Central memory CD8-positive, alpha-beta T cell (primary cell): ENCODE measurements around the gene STARD3.
"Not testable (repeated sequence)": the region's sequence is repeated elsewhere in the genome, so short reads cannot be mapped to it uniquely, and the experiment has no call there.

Experiments used
- ATAC-seq: fragments of 150-1000 bp; cut with Tn5 transposase; replicated peaks from 2 replicates; pipeline ENCODE4 v1.10.0; 2022; ENCODE audit warnings: mild to moderate bottlenecking, moderate FRiP score, moderate number of reproducible peaks; ENCODE audit not compliant: poor library complexity, severe bottlenecking; ENCODE audit errors: extremely low read depth
- DNase-seq, 2 donors: peaks; one replicate each; pipeline ENCODE4 v3.0.0; 2021; ENCODE audit warnings: low spot score in 2 of 2
- H3K27ac Mint-ChIP-seq: one replicate; pipeline ENCODE4 v1.8.0; 2022; ENCODE audit warnings: low read depth, mild to moderate bottlenecking, moderate library complexity, mixed read lengths
- H3K27me3 Mint-ChIP-seq: one replicate; pipeline ENCODE4 v1.8.0; 2022; ENCODE audit warnings: mixed read lengths
- H3K36me3 Mint-ChIP-seq: one replicate; pipeline ENCODE4 v1.8.0; 2022; ENCODE audit warnings: mild to moderate bottlenecking, moderate library complexity, mixed read lengths; ENCODE audit not compliant: insufficient read depth
- H3K4me1 Mint-ChIP-seq: one replicate; pipeline ENCODE4 v1.8.0; 2022; ENCODE audit warnings: mixed read lengths
- H3K4me3 Mint-ChIP-seq: one replicate; pipeline ENCODE4 v1.8.0; 2022; ENCODE audit warnings: mild to moderate bottlenecking, moderate library complexity, mixed read lengths
- H3K9me3 Mint-ChIP-seq: one replicate; pipeline ENCODE4 v1.8.0; 2022; ENCODE audit warnings: mixed read lengths

STARD3 gene

DNA sequence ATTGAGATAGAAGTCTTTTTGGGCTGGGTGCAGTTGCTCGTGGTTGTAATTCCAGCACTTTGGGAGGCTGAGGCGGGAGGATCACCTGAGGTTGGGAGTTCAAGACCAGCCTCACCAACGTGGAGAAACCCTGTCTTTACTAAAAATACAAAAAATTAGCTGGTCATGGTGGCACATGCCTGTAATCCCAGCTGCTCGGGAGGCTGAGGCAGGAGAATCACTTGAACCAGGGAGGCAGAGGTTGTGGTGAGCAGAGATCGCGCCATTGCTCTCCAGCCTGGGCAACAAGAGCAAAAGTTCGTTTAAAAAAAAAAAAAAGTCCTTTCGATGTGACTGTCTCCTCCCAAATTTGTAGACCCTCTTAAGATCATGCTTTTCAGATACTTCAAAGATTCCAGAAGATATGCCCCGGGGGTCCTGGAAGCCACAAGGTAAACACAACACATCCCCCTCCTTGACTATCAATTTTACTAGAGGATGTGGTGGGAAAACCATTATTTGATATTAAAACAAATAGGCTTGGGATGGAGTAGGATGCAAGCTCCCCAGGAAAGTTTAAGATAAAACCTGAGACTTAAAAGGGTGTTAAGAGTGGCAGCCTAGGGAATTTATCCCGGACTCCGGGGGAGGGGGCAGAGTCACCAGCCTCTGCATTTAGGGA is 62.3 kb downstream of the STARD3 start:
- H3K4me3 Mint-ChIP-seq: peak overlapping the region; percentile 39
- peaks cover 48% of the 10 kb centered on the region for H3K27me3 Mint-ChIP-seq
- H3K27ac Mint-ChIP-seq, H3K36me3 Mint-ChIP-seq, H3K4me1 Mint-ChIP-seq, H3K9me3 Mint-ChIP-seq, DNase-seq, ATAC-seq: not testable (repeated sequence)

DNA sequence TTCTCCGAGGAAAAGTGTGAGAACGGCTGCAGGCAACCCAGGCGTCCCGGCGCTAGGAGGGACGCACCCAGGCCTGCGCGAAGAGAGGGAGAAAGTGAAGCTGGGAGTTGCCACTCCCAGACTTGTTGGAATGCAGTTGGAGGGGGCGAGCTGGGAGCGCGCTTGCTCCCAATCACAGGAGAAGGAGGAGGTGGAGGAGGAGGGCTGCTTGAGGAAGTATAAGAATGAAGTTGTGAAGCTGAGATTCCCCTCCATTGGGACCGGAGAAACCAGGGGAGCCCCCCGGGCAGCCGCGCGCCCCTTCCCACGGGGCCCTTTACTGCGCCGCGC is 62.8 kb downstream of the STARD3 start, which contains the start of gene ERBB2:
ERBB2 (plus strand) TSS at position 247 of the 330 bp plus-strand sequence. CDS start 175 bp downstream, outside the sequence.
- Mint-ChIP-seq H3K27me3 (peaks cover 48% of the 10 kb centered on the region), H3K4me1 (peaks cover 6% of the 10 kb centered on the region), H3K27ac (no peak within 1 kb of the TSS), H3K4me3 (peak within 1 kb of the TSS; percentile 39), H3K9me3 (no peaks in the 10 kb centered on the region), H3K36me3 (no peaks in the 10 kb centered on the region)
- no peak for DNase-seq
- no peak for ATAC-seq

DNA sequence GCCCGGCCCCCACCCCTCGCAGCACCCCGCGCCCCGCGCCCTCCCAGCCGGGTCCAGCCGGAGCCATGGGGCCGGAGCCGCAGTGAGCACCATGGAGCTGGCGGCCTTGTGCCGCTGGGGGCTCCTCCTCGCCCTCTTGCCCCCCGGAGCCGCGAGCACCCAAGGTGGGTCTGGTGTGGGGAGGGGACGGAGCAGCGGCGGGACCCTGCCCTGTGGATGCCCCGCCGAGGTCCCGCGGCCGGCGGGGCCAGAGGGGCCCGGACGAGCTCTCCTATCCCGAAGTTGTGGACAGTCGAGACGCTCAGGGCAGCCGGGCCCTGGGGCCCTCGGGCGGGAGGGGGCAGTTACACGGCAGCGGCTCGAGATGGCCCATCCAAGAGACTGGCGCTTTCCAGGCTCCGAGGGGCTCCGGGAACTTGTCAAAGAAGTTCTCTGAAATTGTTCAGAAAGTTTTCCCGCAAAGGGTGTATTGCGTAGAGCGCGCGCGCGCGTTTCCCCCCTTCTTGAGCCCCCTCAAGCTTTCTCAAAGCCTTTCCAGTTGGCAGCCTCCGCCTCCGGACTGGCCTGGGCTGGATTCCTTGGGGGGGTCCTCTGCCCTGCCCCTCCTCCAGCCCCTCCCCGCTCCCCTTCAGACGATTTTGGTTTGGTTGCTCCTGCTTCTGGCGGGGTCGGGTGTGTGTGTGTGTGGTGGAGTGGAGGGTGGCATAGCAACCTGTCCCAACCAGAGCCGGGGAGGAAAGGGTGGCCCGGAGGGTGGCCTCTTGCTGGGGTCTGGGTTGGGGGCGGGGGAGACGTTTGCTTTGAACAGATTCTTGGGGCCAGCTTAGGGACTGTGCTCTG is 63.4 kb downstream of the STARD3 start:
- no peak overlapping the region for H3K27ac Mint-ChIP-seq

DNA sequence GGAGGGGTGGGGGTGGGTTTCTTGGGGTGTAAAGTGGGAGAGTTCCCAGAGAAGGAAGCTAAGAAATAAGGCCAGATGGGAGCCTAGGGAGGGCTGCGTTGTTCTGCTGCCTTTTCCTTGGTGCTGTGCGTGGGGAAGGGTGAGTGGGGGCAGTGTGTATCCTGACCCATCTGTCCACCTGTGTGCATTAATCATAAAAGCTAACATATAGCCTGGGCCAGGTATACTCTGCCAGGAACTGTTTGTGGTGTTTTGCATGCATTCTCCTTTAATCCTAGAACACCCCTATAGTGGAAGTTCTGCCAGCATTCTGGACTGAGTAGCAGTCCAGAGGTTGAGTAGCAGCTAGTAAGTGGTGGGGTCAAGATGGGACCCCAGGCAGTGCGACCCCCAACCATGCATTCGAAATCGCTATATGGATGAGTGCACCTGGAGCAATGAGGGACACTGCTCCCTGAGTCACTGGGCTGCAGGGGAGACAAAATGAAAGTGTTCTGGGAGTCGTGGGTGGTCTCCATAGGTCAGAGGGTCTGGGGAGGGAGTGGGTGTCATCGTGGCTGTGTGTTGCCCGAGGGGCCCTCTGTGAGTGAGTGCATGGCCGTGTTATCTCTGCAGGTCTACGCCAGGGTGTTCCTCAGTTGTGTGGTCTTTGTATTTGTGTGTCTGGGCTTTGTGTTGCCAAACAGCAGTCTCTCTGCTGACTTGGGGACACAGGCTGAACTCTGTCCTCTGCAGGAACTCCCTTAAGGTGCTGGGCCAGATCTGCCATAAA is 64.3 kb downstream of the STARD3 start:
- no peak overlapping the region for H3K4me3 Mint-ChIP-seq
- DNase-seq: no peak

More for the DNA sequence above, 63.4 kb downstream of the STARD3 start:
- no peak for DNase-seq
- H3K4me3 Mint-ChIP-seq: no peak overlapping the region
- peaks cover 6% of the 10 kb centered on the region for H3K4me1 Mint-ChIP-seq
- H3K36me3 Mint-ChIP-seq: no peaks in the 10 kb centered on the region
- no peaks in the 10 kb centered on the region for H3K9me3 Mint-ChIP-seq
- no peak for ATAC-seq
- H3K27me3 Mint-ChIP-seq: peaks cover 48% of the 10 kb centered on the region

DNA sequence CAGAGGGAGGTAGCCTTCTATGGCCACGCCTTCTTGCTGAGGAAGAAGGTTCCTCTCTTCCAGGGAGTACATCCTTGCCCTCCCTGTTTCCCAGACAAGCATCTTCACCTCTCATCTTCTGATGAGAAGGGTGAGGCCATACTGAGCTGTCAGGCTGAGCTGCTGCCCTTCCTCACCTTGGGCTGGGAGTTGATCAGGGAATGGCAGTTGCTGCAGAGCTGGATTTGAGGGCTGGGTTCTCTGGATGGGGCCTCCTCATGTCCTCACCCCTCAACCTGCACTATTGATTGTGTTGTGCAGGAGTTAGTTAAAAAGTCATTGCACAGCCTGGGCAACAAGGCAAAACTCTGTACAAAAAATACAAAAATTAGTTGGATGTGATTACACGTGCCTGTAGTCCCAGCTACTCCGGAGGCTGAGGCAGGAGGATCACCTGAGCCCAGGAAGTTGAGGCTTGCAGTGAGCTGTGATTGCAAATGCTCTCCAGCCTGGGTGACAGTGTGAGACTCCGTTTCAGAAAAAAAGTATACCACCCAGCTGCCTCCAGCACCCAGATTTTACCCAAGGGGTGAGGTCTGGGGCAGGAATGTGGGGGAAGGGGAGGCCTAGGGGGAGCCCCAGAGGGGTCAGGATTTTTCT is 65.0 kb downstream of the STARD3 start:
- Mint-ChIP-seq H3K36me3 (no peaks in the 10 kb centered on the region), H3K27ac (no peak overlapping the region), H3K27me3 (peaks cover 48% of the 10 kb centered on the region), H3K9me3 (no peaks in the 10 kb centered on the region), H3K4me3 (no peak overlapping the region), H3K4me1 (peaks cover 9% of the 10 kb centered on the region)
- DNase-seq: no peak
- ATAC-seq: no peak

More for the DNA sequence above, 64.3 kb downstream of the STARD3 start:
- H3K9me3 Mint-ChIP-seq: no peaks in the 10 kb centered on the region
- peaks cover 48% of the 10 kb centered on the region for H3K27me3 Mint-ChIP-seq
- H3K27ac Mint-ChIP-seq: no peak overlapping the region
- no peak for ATAC-seq
- peaks cover 6% of the 10 kb centered on the region for H3K4me1 Mint-ChIP-seq
- no peaks in the 10 kb centered on the region for H3K36me3 Mint-ChIP-seq

DNA sequence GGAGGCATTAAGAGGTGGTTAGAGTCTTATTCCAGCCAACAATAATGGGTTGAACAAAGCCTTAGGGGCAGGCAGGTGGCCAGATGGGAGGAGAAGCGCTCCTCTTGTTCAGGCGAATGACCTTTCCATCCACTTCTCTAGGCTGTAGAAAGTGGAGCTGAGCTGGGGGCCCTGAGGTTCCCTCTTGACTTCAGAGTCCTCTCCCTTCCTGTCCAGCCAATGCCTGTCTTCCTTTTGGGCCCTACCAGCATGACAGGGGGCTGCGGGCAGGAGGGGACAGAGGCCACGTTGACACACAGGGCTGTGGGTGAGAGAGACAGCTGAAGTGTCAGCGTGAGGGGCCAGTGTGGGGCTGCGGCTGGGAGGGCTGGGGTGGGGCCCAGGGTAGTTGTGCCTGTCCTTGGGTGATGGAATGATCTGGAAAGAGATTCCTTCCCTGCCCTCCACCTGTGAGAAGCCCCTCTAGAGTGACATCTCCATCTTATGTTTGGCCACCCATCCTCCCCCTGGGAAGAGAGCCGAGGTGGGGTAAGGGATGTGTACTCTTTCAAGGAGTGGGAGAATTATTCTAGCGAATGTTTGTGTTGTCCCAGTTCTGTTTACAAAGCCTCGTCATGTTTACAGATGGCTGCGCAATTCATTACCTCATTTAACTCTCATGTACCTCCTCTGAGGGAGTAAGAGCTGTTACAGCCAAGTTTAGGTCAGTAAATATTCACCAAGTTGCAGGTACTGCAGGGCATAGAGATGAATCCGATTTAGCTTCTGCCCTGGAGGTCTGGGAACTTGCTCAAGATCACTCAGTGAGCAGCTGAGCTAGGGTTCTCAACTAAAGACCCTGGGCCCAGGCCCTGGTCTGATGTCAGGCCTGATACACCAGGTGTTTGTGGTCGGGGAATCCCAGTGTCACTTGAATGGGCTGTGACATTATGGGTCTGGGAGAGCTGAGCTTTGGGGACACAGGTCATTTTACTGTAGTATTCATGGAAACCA is 66.3 kb downstream of the STARD3 start:
- Mint-ChIP-seq H3K27me3 (peaks cover 37% of the 10 kb centered on the region), H3K4me1 (peaks cover 15% of the 10 kb centered on the region), H3K9me3 (no peaks in the 10 kb centered on the region), H3K4me3 (no peak overlapping the region), H3K36me3 (no peaks in the 10 kb centered on the region), H3K27ac (no peak overlapping the region)
- DNase-seq: no peak
- no peak for ATAC-seq

DNA sequence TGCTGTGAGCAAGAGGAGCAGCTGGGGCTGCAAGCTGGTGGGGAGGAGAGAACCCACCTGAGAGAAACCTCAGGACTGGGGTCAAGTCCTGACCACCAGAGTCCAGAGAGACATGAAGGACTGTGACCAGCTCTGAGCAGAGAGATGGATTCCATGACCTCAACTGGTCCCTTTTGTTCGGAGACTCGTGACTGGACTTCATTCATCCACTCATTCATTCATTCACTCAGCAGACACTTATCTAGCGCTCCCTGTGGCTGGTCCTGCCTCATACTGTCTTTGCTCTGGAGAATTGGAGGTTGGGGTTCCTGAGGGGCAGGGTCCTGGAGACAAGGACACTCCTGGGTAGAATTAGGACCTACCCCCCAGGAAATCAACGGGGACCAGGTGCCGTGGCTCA is 67.0 kb downstream of the STARD3 start:
- Mint-ChIP-seq H3K9me3 (no peaks in the 10 kb centered on the region), H3K27me3 (peaks cover 31% of the 10 kb centered on the region), H3K4me1 (peaks cover 15% of the 10 kb centered on the region), H3K27ac (no peak overlapping the region), H3K4me3 (no peak overlapping the region), H3K36me3 (no peaks in the 10 kb centered on the region)
- ATAC-seq (no peak), DNase-seq (no peak)

DNA sequence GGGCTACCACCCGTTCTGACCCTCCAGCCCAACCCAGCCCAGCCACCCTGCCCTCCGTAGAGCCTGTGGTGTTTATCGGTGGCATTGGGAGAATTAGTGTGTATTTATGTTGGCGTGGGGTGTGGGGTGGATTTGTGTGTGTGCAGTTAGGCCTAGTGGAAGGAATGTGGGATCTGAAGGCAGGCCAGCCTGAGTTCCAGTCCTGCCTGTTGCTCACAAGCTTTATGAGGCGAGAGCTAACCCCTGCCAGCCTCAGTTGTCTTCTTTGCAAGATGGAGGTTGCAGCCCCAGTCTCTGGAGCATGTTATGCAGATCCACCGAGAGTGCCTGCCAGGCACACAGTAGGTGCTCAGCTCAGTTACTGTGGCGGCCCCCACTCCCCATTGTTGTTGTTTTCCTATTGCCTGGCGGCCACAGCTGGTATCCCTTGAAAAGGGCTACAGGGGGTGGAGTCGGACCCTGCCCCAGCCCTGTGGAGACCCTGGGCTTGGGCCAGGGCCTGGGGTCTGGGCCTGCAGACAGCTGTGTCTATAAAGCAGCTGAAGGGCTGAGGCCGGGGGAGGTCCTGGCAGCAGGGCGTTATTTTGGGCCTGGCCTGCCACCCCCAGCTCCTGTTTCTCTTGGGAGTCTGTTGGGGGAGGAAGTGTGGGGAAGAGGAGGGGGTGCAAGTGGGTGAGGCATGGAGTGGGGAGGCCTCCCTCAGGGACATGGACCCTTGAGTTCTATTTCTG is 68.0 kb downstream of the STARD3 start:
- H3K9me3 Mint-ChIP-seq: no peaks in the 10 kb centered on the region
- ATAC-seq (no peak), DNase-seq (no peak)
- H3K27ac Mint-ChIP-seq: no peak overlapping the region
- H3K4me3 Mint-ChIP-seq: no peak overlapping the region
- peaks cover 20% of the 10 kb centered on the region for H3K27me3 Mint-ChIP-seq
- peaks cover 14% of the 10 kb centered on the region for H3K4me1 Mint-ChIP-seq
- H3K36me3 Mint-ChIP-seq: no peaks in the 10 kb centered on the region

DNA sequence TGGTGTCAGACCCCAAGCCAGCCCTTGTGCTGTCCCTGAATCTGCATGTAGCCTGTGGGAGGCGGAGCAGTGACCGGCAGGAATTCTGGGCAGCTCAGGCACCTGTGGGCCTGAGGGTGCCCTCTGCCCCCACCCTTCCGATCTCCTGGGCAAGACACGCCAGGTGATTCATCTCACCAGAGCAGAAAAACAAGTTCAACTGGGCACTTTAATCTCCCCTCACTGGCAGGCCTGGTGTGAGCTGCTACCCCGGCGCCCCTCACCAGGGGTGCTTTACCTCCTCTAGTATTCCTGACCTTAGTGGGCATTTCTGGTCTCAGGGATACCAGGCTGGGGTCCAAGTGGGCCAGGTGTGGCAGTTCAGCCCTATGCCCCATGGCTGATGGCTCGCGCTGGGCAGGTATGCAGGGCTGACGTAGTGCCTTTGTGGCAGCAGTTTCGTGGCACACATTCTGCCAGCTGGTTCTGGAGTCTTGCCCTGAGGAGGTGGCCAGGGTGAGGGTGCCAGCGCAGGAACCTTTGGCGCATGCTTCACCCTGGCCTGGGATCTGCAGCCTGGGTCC is 68.9 kb downstream of the STARD3 start:
- ATAC-seq: no peak
- H3K36me3 Mint-ChIP-seq: no peaks in the 10 kb centered on the region
- no peak overlapping the region for H3K27ac Mint-ChIP-seq
- no peak for DNase-seq
- H3K4me3 Mint-ChIP-seq: no peak overlapping the region
- H3K4me1 Mint-ChIP-seq: peaks cover 14% of the 10 kb centered on the region
- H3K27me3 Mint-ChIP-seq: peaks cover 12% of the 10 kb centered on the region
- no peaks in the 10 kb centered on the region for H3K9me3 Mint-ChIP-seq

DNA sequence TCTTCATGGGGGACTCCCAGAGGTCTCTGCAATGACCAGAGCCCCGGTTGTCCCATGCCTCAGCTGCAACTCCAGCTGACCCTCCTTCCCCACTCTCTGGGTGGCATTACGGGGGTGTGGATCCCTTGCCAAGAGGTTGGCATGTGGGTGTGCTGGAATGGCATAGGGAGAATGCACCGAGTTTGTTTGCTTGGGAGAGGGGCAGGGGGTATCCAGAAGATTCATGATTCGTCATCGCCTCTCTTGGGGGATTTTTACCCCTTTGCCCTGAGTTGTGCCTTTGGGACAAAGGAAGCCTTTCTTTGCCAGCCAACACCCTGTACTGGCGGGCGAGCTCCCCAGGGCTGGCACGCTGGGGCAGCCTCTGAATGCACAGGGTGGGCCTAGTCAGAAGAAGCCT is 69.4 kb downstream of the STARD3 start:
- Mint-ChIP-seq H3K36me3 (no peaks in the 10 kb centered on the region), H3K27ac (no peak overlapping the region), H3K4me3 (no peak overlapping the region), H3K4me1 (peaks cover 14% of the 10 kb centered on the region), H3K27me3 (peaks cover 7% of the 10 kb centered on the region), H3K9me3 (no peaks in the 10 kb centered on the region)
- ATAC-seq (no peak), DNase-seq (no peak)

DNA sequence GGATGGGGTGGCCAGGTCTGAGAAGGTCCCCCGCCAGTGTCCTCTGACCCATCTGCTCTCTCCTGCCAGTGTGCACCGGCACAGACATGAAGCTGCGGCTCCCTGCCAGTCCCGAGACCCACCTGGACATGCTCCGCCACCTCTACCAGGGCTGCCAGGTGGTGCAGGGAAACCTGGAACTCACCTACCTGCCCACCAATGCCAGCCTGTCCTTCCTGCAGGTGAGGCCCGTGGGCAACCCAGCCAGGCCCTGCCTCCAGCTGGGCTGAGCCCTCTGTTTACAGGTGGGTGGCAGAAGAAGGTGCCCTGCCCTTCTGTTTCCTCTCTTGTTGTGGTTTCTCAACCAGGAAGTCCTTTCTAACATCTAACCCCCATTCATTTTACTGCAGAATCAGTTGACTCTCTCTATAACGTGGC is 70.0 kb downstream of the STARD3 start:
- peaks cover 1% of the 10 kb centered on the region for H3K27me3 Mint-ChIP-seq
- no peak for DNase-seq
- H3K9me3 Mint-ChIP-seq: no peaks in the 10 kb centered on the region
- ATAC-seq: no peak
- no peak overlapping the region for H3K27ac Mint-ChIP-seq
- H3K36me3 Mint-ChIP-seq: no peaks in the 10 kb centered on the region
- peaks cover 14% of the 10 kb centered on the region for H3K4me1 Mint-ChIP-seq
- peak overlapping the region; percentile 44 for H3K4me3 Mint-ChIP-seq
